K562 (cell line): ENCODE results near the gene GRK4. TPM values are rescaled to one million over a fixed set of nuclear protein-coding genes. Genes with fewer than 3 reads are reported as not detected.

ENCODE experiments used
- ATAC-seq: fragments of 200-7000 bp; cut with Tn5 transposase; 3 replicates; pipeline ENCODE4 v1.9.1; 2020; ENCODE audit warnings: moderate library complexity
- BruUV-seq: library from RNA; stranded (reverse); fragments of 400-500 nt; replicated peaks from 2 replicates; lab custom pipeline; 2021; lab: Mats Ljungman, UMichigan
- CTCF ChIA-PET: fragments of 300-600 bp; formaldehyde crosslinking; extraction: SDS; loops from one replicate; lab custom pipeline; 2021; ENCODE audit warnings: low intra/inter-chr PET ratio; lab: Yijun Ruan, JAX
- POLR2A ChIA-PET: fragments of 300-600, 350-650 bp; sonication (Branson Sonifier 250); formaldehyde crosslinking; extraction: SDS; loops from one replicate; lab custom pipeline; 2021; ENCODE audit warnings: antibody characterized with exemption, inconsistent platforms; lab: Yijun Ruan, JAX
- DNase-seq, 4 experiments: peaks; one replicate each; pipeline versions ENCODE4 v3.0.0 to v3.0.0-alpha.2; 2011 to 2018; ENCODE audit warnings: low spot score in 3 of 4, mixed read lengths in 3 of 4; ENCODE audit errors: extremely low read depth in 1 of 4
- FAIRE-seq: peaks from 2 replicates; lab custom pipeline; 2011; peaks lifted over from hg19 to GRCh38; lab: Jason Lieb, UNC
- H2AFZ ChIP-seq: 2 replicates; pipeline ENCODE4 v1.6.0; 2011; ENCODE audit warnings: low read depth, low read length, control low read depth, inconsistent platforms
- H3K27ac ChIP-seq: fragments of 200-600 bp; 3 replicates; pipeline ENCODE4 v1.8.0; 2011; ENCODE audit warnings: low read depth, mild to moderate bottlenecking, control low read depth, inconsistent platforms, low read length, moderate library complexity, mixed read lengths; ENCODE audit errors: extremely low read depth
- H3K27me3 ChIP-seq, 2 experiments: fragments of 300-600 bp in 1 of 2; 2 replicates in 1 of 2; 3 replicates in 1 of 2; pipeline versions ENCODE4 v1.6.0 to v1.8.0; 2011; ENCODE audit warnings: inconsistent platforms in 2 of 2, low read length in 2 of 2, mild to moderate bottlenecking in 1 of 2, mixed read lengths in 1 of 2, moderate library complexity in 1 of 2; ENCODE audit not compliant: control insufficient read depth in 2 of 2, insufficient read depth in 2 of 2
- H3K36me3 ChIP-seq: fragments of 300-600 bp; 3 replicates; pipeline ENCODE4 v1.8.0; 2011; ENCODE audit warnings: mild to moderate bottlenecking, low read length, inconsistent platforms; ENCODE audit not compliant: control insufficient read depth, insufficient read depth
- H3K4me1 ChIP-seq, 2 experiments: fragments of 200-600 bp in 1 of 2; replicated peaks in 1 of 2; 2 replicates in 1 of 2; 3 replicates in 1 of 2; pipeline versions ENCODE4 v1.5.1 to v1.8.0; 2011; ENCODE audit warnings: inconsistent platforms in 2 of 2, low read length in 2 of 2, mild to moderate bottlenecking in 1 of 2, mixed read lengths in 1 of 2, moderate library complexity in 1 of 2; ENCODE audit not compliant: control insufficient read depth in 2 of 2, insufficient read depth in 2 of 2
- H3K4me2 ChIP-seq: 2 replicates; pipeline ENCODE4 v1.6.1; 2011; ENCODE audit warnings: low read length, control low read depth, inconsistent platforms, mixed read lengths; ENCODE audit not compliant: insufficient read depth
- H3K4me3 ChIP-seq: fragments of 200-600 bp; sonication (generic), shearing (Covaris generic); 2 replicates; pipeline ENCODE4 v1.5.1; 2016; ENCODE audit warnings: control low read depth, inconsistent platforms
- H3K79me2 ChIP-seq: fragments of 200-600 bp; 3 replicates; pipeline ENCODE4 v1.8.0; 2011; ENCODE audit warnings: low read length, inconsistent platforms; ENCODE audit not compliant: control insufficient read depth, insufficient read depth
- H3K9ac ChIP-seq, 2 experiments: 2 replicates each; pipeline versions ENCODE4 v1.6.0 to v1.6.1; 2011; ENCODE audit warnings: low read depth in 2 of 2, low read length in 2 of 2, control low read depth in 1 of 2, inconsistent platforms in 1 of 2, mild to moderate bottlenecking in 1 of 2, mixed read lengths in 1 of 2; ENCODE audit not compliant: insufficient read depth in 1 of 2
- H3K9me1 ChIP-seq: one replicate; pipeline ENCODE4 v1.6.0; 2011; ENCODE audit warnings: inconsistent platforms, mild to moderate bottlenecking, low read length, moderate library complexity; ENCODE audit not compliant: control insufficient read depth, insufficient read depth
- H3K9me3 ChIP-seq: replicated peaks from 2 replicates; pipeline ENCODE4 v1.5.1; 2011; ENCODE audit warnings: low read depth, low read length, inconsistent platforms; ENCODE audit not compliant: control insufficient read depth, insufficient read depth
- H4K20me1 ChIP-seq: replicated peaks from 2 replicates; pipeline ENCODE4 v1.6.1; 2011; ENCODE audit warnings: low read length, inconsistent platforms, mixed read lengths; ENCODE audit not compliant: control insufficient read depth, insufficient read depth
- ARID3A ChIP-seq: IDR thresholded peaks from 2 replicates; pipeline ENCODE4 v1.6.1; 2012; ENCODE audit warnings: low read depth, low read length, improper control_type of control experiment, borderline replicate concordance
- CBFB ChIP-seq: sonication (generic); formaldehyde crosslinking; IDR thresholded peaks from 2 replicates; pipeline ENCODE4 v1.4.0; 2020; ENCODE audit warnings: mild to moderate bottlenecking, missing genetic modification reagents
- CHAMP1 ChIP-seq: fragments of 450-650 bp; IDR thresholded peaks from 2 replicates; pipeline ENCODE4 v1.6.1; 2016; ENCODE audit warnings: mild to moderate bottlenecking
- HNRNPUL1 ChIP-seq: fragments of 200-400 bp; formaldehyde crosslinking; IDR thresholded peaks from 2 replicates; pipeline ENCODE4 v1.6.1; 2017; ENCODE audit warnings: low read length
- MYC ChIP-seq, 2 experiments: fragments of 250-450 bp in 1 of 2; sonication (Bioruptor Pico) in 1 of 2; IDR thresholded peaks; 2 replicates each; pipeline versions ENCODE4 v1.5.1 to v1.6.1; 2012 to 2021; ENCODE audit warnings: low read depth in 2 of 2, borderline replicate concordance in 1 of 2, improper control_type of control experiment in 1 of 2, low read length in 1 of 2, mild to moderate bottlenecking in 1 of 2, moderate library complexity in 1 of 2
- NBN ChIP-seq: fragments of 450-650 bp; IDR thresholded peaks from 2 replicates; pipeline ENCODE4 v1.6.1; 2016; ENCODE audit warnings: low read depth, mild to moderate bottlenecking
- NR2C2 ChIP-seq, 2 experiments: fragments of 200-800 bp in 1 of 2; sonication (Bioruptor generic) in 1 of 2; sonication (generic) in 1 of 2; formaldehyde crosslinking in 1 of 2; IDR thresholded peaks; 2 replicates each; pipeline versions ENCODE4 v1.6.1 to v1.8.0; 2016 to 2022; ENCODE audit warnings: mild to moderate bottlenecking in 1 of 2, missing compliant biosample characterization in 1 of 2, missing genetic modification characterization in 1 of 2, missing genetic modification reagents in 1 of 2
- TAF15 ChIP-seq: fragments of 200-400 bp; formaldehyde crosslinking; IDR thresholded peaks from 2 replicates; pipeline ENCODE4 v1.6.1; 2017; ENCODE audit warnings: mild to moderate bottlenecking, low read depth, low read length, moderate library complexity
- WHSC1 ChIP-seq: IDR thresholded peaks from one replicate; pipeline ENCODE4 v1.6.1; 2012; ENCODE audit warnings: low read length, control low read depth, inconsistent platforms
- XRCC3 ChIP-seq: fragments of 450-650 bp; IDR thresholded peaks from 2 replicates; pipeline ENCODE4 v1.6.1; 2017; ENCODE audit warnings: mild to moderate bottlenecking, moderate library complexity
- ZFP30 ChIP-seq: fragments of 250-450 bp; sonication (Bioruptor Pico); IDR thresholded peaks from 2 replicates; pipeline ENCODE4 v1.8.0; 2022; ENCODE audit warnings: moderate library complexity, mild to moderate bottlenecking, inconsistent platforms, borderline replicate concordance
- ZNF644 ChIP-seq: fragments of 200-800 bp; sonication (Bioruptor generic); IDR thresholded peaks from 2 replicates; pipeline ENCODE4 v1.6.1; 2016; ENCODE audit warnings: low read depth, missing genetic modification characterization, missing compliant biosample characterization
- WGBS: fragments of 100-300 bp; shearing (Covaris generic); methylation state at CpG from one replicate; pipeline ENCODE4 v1.1.6; 2016; ENCODE audit warnings: low coverage, mixed read lengths; ENCODE audit not compliant: insufficient coverage; ENCODE audit errors: missing lambda C conversion rate; 5-methylcytosine and 5-hydroxymethylcytosine counted together
- in situ Hi-C: fragments of 300-500 bp; cut with MboI; formaldehyde crosslinking; loops from 4 replicates; pipeline ENCODE4 v1.15.0; 2018; ENCODE audit warnings: inconsistent platforms, mixed read lengths
- intact Hi-C: fragments of 100-400 bp; cut with micrococcal nuclease; formaldehyde crosslinking; loops from 2 replicates; pipeline ENCODE4 v1.14.2; 2022
- polyA plus RNA-seq, 8 experiments: library from polyadenylated mRNA; depleted of rRNA in 4 of 8; stranded (reverse) in 5 of 8; unstranded in 3 of 8; fragments of >200 nt; fragmentation: Nextera tagmentation in 2 of 8; fragmentation: Illumina TruSeq in 1 of 8; extraction: Ambion mirVana in 2 of 8; extraction: Trizol in 1 of 8; gene quantifications; 2 replicates each; pipeline versions ENCODE4 v1.2.1 to v1.2.3, GENCODE V29; 2011 to 2014; ENCODE audit warnings: inconsistent platforms in 1 of 8, missing spikeins in 1 of 8
- total RNA-seq, 7 experiments: library from RNA; depleted of rRNA in 6 of 7; stranded (reverse); fragments of >200 nt in 6 of 7; fragmentation: Illumina TruSeq in 2 of 7; extraction: Trizol in 2 of 7; gene quantifications; 2 replicates each; pipeline versions ENCODE4 v1.2.1 to v1.2.3, GENCODE V29; 2011 to 2021; ENCODE audit warnings: low replicate concordance in 1 of 7
- TF ChIP-seq, protein P1 (sequence below): IDR thresholded peaks from 2 replicates; pipeline ENCODE4 v1.6.1; 2011; ENCODE audit not compliant: insufficient read length; ENCODE audit errors: extremely low read depth

The GRK4 gene
- total and polyA plus RNA-seq, 9 of the 15 experiments (the other 6 are each of a cell fraction or from before 2014, with no cell fraction given), result 1.1 to 4.8 (median 2.6) TPM

DNA sequence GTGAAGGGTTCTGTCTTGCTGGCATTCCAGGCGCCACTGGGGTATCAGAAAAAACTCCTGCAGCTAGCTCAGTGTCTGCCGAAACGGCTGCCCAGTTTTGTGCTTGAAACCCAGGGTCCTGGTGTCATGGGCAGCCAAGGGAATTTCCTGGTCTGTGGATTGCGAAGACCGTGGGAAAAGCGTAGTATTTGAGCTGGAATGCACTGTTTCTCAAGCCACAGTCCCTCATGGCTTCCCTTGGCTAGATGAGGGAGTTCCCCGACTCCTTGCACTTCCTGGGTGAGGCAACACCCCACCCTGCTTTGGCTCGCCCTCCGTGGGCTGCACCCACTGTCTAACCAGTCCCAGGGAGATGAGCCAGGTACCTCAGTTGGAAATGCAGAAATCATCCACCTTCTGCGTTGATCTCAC lies 40.2 kb upstream of the GRK4 start (continued):
- no peak for TF ChIP-seq ZNF644 (tag)
- TF ChIP-seq ARID3A, result no peak

DNA sequence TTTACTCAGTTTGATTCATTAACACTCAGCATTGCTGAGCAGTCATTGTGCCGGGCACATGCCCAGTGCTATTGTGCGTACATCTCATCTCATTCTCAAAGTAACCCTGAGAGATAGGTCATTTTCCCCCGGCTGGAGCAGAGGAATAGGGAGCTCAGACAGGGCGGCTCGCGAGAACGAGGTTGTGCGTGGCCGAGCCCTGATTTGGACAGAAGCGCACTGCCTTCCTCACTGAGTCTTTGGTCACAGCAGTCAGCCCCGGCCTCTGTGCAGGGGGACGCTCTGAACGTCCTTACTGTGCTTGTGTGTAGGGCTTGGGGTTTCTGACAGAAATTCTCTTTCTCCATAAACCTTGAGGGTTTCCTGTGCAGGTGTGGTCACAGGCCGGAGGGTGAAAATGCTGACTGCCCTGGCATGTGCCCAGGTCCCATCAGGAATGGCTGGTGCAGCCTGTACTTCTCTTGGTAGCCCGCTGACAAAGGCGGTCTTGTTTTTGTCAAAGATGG lies 39.6 kb upstream of the GRK4 start:
- TF ChIP-seq HNRNPUL1 (no peak), NBN (no peak), ZFP30 (CRISPR knock-in tag) (no peak), CBFB (CRISPR knock-in tag) (no peak), WHSC1 (no peak), NR2C2 (CRISPR knock-in tag; IDR thresholded peaks at IDR 0.05) (no peak), NR2C2 (tag; IDR thresholded peaks at IDR 0.05) (no peak), MYC (IDR thresholded peaks at IDR 0.05; ENCODE audit: low read depth, low read length) (no peak), MYC (CRISPR knock-in tag; IDR thresholded peaks at IDR 0.05; ENCODE audit: borderline replicate concordance, low read depth) (no peak), TAF15 (no peak), XRCC3 (no peak), CHAMP1 (no peak)
- TF ChIP-seq, protein P1, sequence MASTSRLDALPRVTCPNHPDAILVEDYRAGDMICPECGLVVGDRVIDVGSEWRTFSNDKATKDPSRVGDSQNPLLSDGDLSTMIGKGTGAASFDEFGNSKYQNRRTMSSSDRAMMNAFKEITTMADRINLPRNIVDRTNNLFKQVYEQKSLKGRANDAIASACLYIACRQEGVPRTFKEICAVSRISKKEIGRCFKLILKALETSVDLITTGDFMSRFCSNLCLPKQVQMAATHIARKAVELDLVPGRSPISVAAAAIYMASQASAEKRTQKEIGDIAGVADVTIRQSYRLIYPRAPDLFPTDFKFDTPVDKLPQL, result no peak
- CTCF ChIA-PET, result no interaction called here
- DNase-seq, result no peak

More for the DNA sequence above, 39.6 kb upstream of the GRK4 start:
- no TSS peak for BruUV-seq
- ATAC-seq (no peak), FAIRE-seq (no peak)
- no peak overlapping the region for H3K4me2 ChIP-seq
- no peaks in the 10 kb centered on the region for H3K9me1 ChIP-seq
- H3K4me1 ChIP-seq, result peaks cover 0 to 6% of the 10 kb centered on the region in 2 experiments; a peak in 1 of 5 replicates
- no peak overlapping the region for H3K27ac ChIP-seq
- peaks cover 52% of the 10 kb centered on the region; the same call in 2 of the 3 replicates for H3K36me3 ChIP-seq
- H3K4me3 ChIP-seq, result no peak overlapping the region
- H4K20me1 ChIP-seq, result 0 out of 2 replicates have a peak, but pooled peaks cover 8% of the 10 kb centered on the region
- POLR2A ChIA-PET, result interaction anchor here (1.3 kb wide), 1 partner anchor 12 kb away, joined by 5 read pairs; no protein-coding TSS in a partner anchor
- no peak overlapping the region for H2AFZ ChIP-seq
- intact Hi-C loops (no loop called here), in situ Hi-C loops (no loop called here)
- H3K9ac ChIP-seq, result no peak overlapping the region; a peak in 1 of 4 replicates
- no peaks in the 10 kb centered on the region for H3K79me2 ChIP-seq
- no peaks in the 10 kb centered on the region for H3K27me3 ChIP-seq
- WGBS, result 92% methylated on average over 16 of the region's 16 CpGs
- no peaks in the 10 kb centered on the region for H3K9me3 ChIP-seq
